Coronary artery (tissue), 2 donors: Measurements from ENCODE around the gene MYO5B.

Experiments used
- DNase-seq: peaks from one replicate; pipeline ENCODE4 v3.0.0-alpha.2; 2017; ENCODE audit warnings: low spot score
- H3K27ac ChIP-seq, 2 donors: fragments of 200-600 bp; sonication (generic); one replicate each; pipeline ENCODE4 v1.5.1; 2016 to 2019
- H3K4me3 ChIP-seq: fragments of 200-600 bp; sonication (generic); 2 replicates; pipeline ENCODE4 v1.5.1; 2016; ENCODE audit warnings: mild to moderate bottlenecking, moderate library complexity
- TF ChIP-seq, protein P1 (sequence below): fragments of 200-600 bp; sonication (generic); IDR thresholded peaks from one replicate; pipeline ENCODE4 v1.5.1; 2019; ENCODE audit warnings: antibody characterized with exemption

Gene MYO5B

DNA sequence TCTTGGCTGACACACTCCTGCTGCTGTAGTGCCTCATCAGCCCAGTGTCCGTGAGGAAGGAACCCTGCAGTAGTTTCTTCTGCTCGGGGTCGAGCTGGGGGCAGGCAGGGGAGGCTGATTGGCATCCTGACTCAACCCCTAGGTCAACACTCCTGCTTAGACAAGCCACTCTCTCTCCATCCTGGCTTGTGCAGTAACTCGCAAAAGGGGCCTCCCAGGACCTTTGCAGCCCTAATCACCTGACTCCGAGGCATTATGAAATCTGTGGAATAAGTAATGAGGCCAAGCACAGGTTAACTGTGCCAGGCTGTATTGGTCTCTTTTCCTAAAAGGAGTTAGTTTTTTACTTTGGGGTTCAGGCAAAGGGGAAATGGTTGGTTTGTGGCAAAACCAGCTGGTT lies 289.2 kb downstream of the MYO5B start:
- TF ChIP-seq, protein P1, sequence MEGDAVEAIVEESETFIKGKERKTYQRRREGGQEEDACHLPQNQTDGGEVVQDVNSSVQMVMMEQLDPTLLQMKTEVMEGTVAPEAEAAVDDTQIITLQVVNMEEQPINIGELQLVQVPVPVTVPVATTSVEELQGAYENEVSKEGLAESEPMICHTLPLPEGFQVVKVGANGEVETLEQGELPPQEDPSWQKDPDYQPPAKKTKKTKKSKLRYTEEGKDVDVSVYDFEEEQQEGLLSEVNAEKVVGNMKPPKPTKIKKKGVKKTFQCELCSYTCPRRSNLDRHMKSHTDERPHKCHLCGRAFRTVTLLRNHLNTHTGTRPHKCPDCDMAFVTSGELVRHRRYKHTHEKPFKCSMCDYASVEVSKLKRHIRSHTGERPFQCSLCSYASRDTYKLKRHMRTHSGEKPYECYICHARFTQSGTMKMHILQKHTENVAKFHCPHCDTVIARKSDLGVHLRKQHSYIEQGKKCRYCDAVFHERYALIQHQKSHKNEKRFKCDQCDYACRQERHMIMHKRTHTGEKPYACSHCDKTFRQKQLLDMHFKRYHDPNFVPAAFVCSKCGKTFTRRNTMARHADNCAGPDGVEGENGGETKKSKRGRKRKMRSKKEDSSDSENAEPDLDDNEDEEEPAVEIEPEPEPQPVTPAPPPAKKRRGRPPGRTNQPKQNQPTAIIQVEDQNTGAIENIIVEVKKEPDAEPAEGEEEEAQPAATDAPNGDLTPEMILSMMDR, result no peak
- H3K27ac ChIP-seq, result no peak overlapping the region
- no peak overlapping the region for H3K4me3 ChIP-seq
- DNase-seq, result no peak

DNA sequence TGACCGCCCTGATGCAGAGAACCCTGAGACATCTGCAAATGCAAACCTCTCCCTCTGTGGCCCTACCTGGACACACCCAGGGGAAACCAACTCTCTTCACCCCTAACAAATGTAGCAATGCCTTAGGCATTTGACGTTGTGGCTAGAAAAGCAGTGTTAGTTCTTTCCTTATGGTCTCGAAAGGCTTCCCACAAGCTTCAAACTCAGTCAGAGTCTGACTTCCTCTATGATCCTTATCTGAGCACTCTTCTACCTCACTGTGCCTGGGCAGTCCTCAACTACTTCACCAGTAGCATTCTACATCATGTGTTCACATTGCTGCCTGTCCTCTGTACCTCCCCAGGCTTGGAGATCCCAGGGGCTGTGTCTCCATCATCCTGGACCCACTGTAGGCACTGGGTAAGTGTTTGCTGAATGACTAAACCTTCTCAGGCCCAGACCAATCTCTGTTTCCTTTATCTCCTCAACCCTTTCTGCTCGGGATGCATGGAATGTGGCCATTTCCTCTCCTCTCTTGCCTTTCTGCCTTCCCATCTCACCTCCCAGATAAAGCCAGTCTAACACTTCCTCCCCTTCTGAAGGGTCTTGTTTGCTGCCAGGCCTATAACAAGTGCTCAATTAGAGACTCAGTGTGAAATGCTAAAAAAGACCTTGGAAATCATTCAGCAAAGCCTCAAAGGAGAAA lies 289.9 kb downstream of the MYO5B start:
- H3K27ac ChIP-seq, result no peak overlapping the region
- DNase-seq, result no peak
- no peak overlapping the region for H3K4me3 ChIP-seq
- TF ChIP-seq, protein P1, result no peak

DNA sequence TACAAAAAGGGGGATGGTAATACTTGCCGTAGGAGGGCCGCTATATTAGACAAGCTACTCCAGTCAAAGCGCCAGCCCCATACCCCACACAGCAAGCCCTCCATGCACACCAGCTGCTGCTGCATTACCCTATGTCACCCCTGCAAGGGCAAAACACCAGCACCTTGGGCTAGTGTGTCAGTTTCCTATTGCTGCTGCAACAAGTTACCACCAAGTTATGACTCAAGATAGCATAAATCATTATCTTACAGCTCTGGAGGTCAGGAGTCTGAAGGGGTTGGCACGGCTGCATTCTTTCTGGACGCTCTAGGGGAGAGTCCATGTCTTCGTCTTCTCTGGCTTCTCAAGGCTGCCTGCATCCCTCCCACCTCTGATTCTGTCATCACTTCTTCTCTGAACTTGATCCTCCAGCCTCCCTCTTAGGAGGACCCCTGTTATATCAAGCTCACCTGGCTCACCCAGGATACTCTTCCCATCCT lies 293.0 kb downstream of the MYO5B start:
- no peak overlapping the region for H3K27ac ChIP-seq
- no peak overlapping the region for H3K4me3 ChIP-seq
- DNase-seq, result no peak
- TF ChIP-seq, protein P1, result no peak

DNA sequence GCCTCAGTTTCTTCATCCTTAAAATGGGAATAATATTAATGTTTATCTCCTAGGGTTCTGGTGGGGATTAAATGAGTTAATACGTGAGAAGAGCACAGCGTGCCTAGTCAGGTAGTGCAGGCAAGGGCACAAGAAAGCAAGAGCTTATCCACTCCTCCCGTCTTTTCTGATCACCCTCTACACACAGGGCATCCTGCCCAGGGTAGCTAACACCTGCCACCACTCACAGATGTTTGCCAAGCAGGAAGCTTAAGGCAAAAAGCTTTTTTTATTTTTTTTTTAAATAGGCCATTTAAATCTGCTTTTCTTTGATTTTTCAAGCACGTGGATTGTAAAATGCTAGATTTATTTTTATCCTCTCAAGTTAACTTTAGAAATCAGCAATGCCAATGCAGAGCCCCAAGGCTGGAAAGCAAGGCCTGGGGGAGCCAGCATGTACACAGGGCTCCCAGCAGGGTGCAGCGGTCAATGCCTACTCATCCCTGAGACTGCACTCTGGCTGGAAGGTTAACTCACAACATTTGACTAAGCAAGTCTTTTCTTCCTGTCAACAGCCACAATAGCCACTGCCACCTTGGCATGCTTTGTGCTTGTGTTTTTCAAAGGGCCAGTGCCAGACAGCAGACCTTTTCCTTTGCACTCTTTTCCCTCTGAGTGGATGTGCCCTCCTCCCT lies 295.2 kb downstream of the MYO5B start:
- TF ChIP-seq, protein P1, result no peak
- no peak for DNase-seq
- no peak overlapping the region for H3K4me3 ChIP-seq
- H3K27ac ChIP-seq, result no peak overlapping the region

DNA sequence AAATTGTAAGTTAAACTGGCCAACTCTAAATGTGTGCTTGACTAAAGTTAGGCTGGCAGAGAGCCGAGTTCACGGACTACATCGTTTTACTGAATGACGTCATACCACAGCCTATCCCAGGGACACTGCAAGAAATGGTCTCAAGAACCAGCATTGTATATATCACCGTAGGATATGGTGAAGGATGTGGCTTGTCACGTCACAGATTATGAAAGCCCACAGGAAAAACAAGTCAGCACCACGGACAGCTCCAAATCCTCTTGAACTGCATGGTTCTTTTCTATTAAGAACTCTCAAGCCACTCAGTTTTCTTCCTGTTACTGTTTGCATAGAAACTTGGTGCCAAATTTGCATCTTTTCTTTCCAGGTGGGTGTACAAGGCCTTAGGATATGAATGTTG lies 296.5 kb downstream of the MYO5B start:
- Histone ChIP-seq H3K27ac (no peak overlapping the region), H3K4me3 (no peak overlapping the region)
- TF ChIP-seq, protein P1, result no peak
- no peak for DNase-seq

DNA sequence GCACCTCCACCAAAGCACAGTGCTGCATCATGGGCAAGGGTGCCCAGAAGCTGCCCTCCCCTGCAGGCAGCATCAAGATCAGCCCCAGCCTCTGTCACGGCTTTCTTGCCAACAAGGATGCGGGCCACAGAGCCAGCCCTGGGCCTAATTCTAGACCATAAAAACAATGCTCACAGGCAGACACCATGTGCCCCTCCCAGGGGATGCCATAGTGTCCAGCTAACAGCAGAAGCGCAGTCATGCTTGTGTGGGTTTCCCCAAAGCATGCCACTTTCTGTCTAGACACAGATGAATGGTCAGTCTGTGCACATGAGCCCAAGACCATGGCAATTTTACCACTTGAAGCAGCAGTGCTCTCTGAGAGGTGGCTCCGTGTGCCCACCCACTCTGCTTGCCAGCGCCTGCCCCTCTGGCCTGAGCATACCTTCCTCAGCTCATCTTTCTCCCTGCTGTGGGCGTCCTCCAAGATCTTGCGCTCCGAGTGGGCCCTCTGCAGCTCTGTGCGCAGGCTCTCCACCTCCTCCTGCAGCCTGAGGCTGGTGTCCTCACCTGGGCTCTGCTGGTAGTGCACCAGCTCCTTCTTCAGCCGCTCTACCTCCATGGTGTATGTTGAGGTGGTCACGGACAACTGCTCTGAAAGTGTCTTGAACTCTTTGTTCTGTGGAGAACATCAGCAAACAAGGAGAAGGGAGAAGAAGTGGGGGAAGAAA lies 300.3 kb downstream of the MYO5B start:
- Histone ChIP-seq H3K27ac (no peak overlapping the region), H3K4me3 (no peak overlapping the region)
- DNase-seq, result peak; percentile 52
- TF ChIP-seq, protein P1, result no peak
